ENCODE results near the gene NWD2. TPM values are rescaled to one million over a fixed set of nuclear protein-coding genes. Genes with fewer than 3 reads are reported as not detected.

The NWD2 gene
- total RNA-seq, 4 donors from 2014 or later = 0.16 to 2.1 (median 0.61) TPM

DNA sequence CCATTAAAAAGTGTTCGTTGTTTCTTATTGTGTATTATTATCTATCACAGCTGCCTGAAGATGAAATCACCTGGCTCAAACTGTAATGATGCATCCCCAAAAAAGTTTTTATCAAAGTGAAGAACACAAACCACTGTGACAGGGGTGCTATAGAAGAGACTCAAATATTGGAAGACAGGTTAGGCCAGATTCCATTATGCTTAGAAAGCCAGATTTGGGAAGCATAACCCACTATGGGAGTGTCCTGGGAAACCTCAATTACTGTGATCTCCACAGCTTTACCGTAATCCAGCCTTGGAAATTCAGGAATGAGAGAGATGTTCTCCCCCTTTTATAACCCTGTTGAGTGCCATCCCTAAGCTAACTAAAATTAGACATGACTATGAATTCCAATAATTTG, 114.2 kb downstream of the NWD2 start:
- DNase-seq (ENCODE audit: low spot score in 2 of 2) = no peak
- Histone ChIP-seq H3K9me3 (no peaks in the 10 kb centered on the region), H3K27ac (no peak overlapping the region), H3K4me3 (no peak overlapping the region), H3K27me3 (no peaks in the 10 kb centered on the region), H3K36me3 (no peaks in the 10 kb centered on the region), H3K4me1 (no peaks in the 10 kb centered on the region)
- TF ChIP-seq POLR2AphosphoS5 (IDR thresholded peaks at IDR 0.05) (no peak), CTCF (IDR thresholded peaks at IDR 0.05) (no peak), POLR2A (IDR thresholded peaks at IDR 0.05) (no peak), EP300 (IDR thresholded peaks at IDR 0.05) (no peak)
- WGBS = 37% methylated on average over 2 of the region's 2 CpGs

- Histone ChIP-seq H3K27me3 (no peaks in the 10 kb centered on the region), H3K36me3 (no peaks in the 10 kb centered on the region), H3K4me1 (no peaks in the 10 kb centered on the region), H3K27ac (no peak overlapping the region), H3K9me3 (no peaks in the 10 kb centered on the region), H3K4me3 (no peak overlapping the region)
- 25% methylated on average over 4 of the region's 4 CpGs for WGBS
- no peak for DNase-seq (ENCODE audit: low spot score in 2 of 2)
- TF ChIP-seq CTCF (IDR thresholded peaks at IDR 0.05) (no peak), POLR2AphosphoS5 (IDR thresholded peaks at IDR 0.05) (no peak), POLR2A (IDR thresholded peaks at IDR 0.05) (no peak), EP300 (IDR thresholded peaks at IDR 0.05) (no peak)
Observed at GRCh38 chr4:37359261-37359660, 114.7 kb downstream of the NWD2 start.

- DNase-seq (ENCODE audit: low spot score in 2 of 2) = no peak
- H3K4me3 ChIP-seq = no peak overlapping the region
- TF ChIP-seq EP300 (IDR thresholded peaks at IDR 0.05) = no peak
- no peak for TF ChIP-seq POLR2AphosphoS5 (IDR thresholded peaks at IDR 0.05)
- TF ChIP-seq CTCF (IDR thresholded peaks at IDR 0.05) = no peak
- no peak for TF ChIP-seq POLR2A (IDR thresholded peaks at IDR 0.05)
Observed at GRCh38 chr4:37365888-37366287, 121.3 kb downstream of the NWD2 start.

GRCh38 chr4:37367901-37368300, 123.4 kb downstream of the NWD2 start:
- Histone ChIP-seq H3K9me3 (no peaks in the 10 kb centered on the region), H3K4me1 (no peaks in the 10 kb centered on the region), H3K36me3 (no peaks in the 10 kb centered on the region), H3K27me3 (no peaks in the 10 kb centered on the region), H3K27ac (no peak overlapping the region), H3K4me3 (no peak overlapping the region)
- no peak for DNase-seq (ENCODE audit: low spot score in 2 of 2)
- WGBS = 79% methylated on average over 3 of the region's 3 CpGs
- TF ChIP-seq CTCF (IDR thresholded peaks at IDR 0.05) (no peak), POLR2A (IDR thresholded peaks at IDR 0.05) (no peak)

More at GRCh38 chr4:37365888-37366287, 121.3 kb downstream of the NWD2 start:
- no peaks in the 10 kb centered on the region for H3K27me3 ChIP-seq
- no peaks in the 10 kb centered on the region for H3K4me1 ChIP-seq
- no peaks in the 10 kb centered on the region for H3K36me3 ChIP-seq
- H3K9me3 ChIP-seq = no peaks in the 10 kb centered on the region
- no peak overlapping the region for H3K27ac ChIP-seq

DNA sequence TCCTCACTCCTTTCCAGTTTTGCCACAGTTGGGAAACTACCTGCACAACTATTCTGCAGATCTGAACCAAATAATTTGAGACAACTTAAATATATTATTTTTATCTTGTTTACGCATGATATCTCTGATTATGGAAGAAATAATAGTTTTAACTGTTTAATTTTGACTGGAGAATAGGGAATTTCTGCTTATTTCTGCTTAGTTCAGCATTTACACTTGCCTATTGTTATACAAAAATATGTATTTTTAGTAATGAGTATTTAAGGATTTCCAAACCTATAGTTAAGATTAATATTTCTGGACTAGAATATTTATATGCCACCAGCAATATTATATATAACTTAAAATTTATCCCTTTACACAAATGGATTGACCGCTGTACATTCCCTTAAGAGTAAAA, 125.5 kb downstream of the NWD2 start:
- Histone ChIP-seq H3K9me3 (no peaks in the 10 kb centered on the region), H3K27ac (no peak overlapping the region), H3K4me3 (no peak overlapping the region), H3K27me3 (no peaks in the 10 kb centered on the region), H3K36me3 (no peaks in the 10 kb centered on the region), H3K4me1 (no peaks in the 10 kb centered on the region)
- TF ChIP-seq EP300 (IDR thresholded peaks at IDR 0.05) (no peak), POLR2AphosphoS5 (IDR thresholded peaks at IDR 0.05) (no peak), CTCF (IDR thresholded peaks at IDR 0.05) (no peak), POLR2A (IDR thresholded peaks at IDR 0.05) (no peak)
- WGBS = 97% methylated on average over 2 of the region's 2 CpGs
- DNase-seq (ENCODE audit: low spot score in 2 of 2) = no peak
